Measurements from ENCODE around the gene CES1. TPM values are rescaled to one million over a fixed set of nuclear protein-coding genes. Genes with fewer than 3 reads are reported as not detected.
"Not testable (repeated sequence)": the region's sequence is repeated elsewhere in the genome, so short reads cannot be mapped to it uniquely, and the experiment has no call there.

Gene CES1
- total RNA-seq (ENCODE audit: insufficient read depth, low replicate concordance), result 23.4 TPM

DNA sequence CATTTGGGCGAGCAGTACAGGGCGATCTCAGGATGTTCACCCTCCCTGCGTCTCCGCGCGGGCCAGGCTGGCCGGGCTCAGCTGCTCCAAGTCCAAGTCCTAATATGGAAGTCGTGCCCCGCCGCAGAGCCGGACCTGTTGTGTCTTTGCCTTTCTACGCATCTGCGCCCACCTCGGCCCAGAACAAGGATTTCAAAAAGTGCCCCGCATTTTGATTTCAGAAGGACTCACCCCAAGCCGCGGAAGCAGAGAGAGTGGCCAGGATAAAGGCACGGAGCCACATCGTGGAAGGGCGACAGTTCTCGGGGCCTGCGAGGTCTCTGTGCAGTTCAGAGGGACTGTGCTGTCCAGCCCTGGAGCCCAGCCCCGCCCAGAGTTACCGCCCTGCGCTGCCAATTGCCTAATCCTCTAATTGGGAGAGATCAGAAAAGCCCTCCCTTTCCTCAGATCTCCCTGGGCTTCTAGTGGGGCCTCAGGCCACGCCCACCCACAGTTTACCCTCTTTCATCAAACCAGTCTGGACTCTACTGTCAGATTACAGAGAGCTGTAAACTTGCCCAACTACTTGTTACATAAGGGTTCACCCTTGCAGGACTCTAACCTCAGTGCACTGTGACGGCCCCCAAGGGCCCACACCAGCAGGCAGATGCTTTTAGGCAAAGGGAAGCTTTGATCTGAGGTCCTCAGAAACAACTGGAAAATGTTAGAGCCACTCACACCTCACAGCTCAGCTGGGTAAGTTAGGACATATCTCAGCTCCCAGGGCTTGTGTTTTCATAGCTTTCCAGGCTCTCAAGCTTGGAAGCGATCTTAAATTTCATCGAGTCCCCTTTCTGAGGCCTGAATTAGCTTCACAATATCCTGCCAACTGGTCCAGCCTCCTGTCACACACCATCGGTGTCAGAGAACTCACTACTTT is at the start of gene CES1:
CES1 (minus strand) TSS at position 324 of the 919 bp plus-strand sequence; CDS start at position 283, 41 bp downstream.
- peak; percentile 26 for DNase-seq (ENCODE audit: low spot score)

DNA sequence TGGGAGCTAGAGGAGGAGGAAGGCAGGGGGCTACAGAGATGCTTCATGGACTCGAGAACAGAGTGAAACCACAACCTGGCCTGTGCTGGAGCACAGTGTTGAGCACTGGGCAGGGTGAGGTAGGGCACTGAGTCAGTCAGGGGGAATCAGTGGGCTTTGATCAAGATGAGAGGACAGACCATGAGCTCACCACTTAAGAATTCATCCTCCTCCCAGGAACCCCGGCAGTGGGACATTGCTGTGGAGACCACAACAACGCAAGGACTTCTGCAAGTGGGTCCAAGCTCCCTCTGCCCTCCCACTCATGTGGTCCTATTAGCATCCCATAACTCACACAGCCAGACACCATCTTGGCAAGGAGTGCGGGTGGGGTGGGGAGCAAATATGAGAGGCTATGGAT is 44.0 kb upstream of the CES1 start:
- no peak for DNase-seq (ENCODE audit: low spot score)

- DNase-seq (ENCODE audit: low spot score), result no peak
These were observed 42.4 kb upstream of the CES1 start, which contains the start of gene CES5A for GRCh38 chr16:55875273-55875672. TSS of gene CES5A (minus strand) at chr16:55875373. CDS start at chr16:55875221, 152 bp downstream.

- DNase-seq (ENCODE audit: low spot score), result no peak
These were observed 40.2 kb upstream of the CES1 start for GRCh38 chr16:55873122-55873521.

GRCh38 chr16:55872130-55872529 is 39.2 kb upstream of the CES1 start:
- no peak for DNase-seq (ENCODE audit: low spot score)

DNA sequence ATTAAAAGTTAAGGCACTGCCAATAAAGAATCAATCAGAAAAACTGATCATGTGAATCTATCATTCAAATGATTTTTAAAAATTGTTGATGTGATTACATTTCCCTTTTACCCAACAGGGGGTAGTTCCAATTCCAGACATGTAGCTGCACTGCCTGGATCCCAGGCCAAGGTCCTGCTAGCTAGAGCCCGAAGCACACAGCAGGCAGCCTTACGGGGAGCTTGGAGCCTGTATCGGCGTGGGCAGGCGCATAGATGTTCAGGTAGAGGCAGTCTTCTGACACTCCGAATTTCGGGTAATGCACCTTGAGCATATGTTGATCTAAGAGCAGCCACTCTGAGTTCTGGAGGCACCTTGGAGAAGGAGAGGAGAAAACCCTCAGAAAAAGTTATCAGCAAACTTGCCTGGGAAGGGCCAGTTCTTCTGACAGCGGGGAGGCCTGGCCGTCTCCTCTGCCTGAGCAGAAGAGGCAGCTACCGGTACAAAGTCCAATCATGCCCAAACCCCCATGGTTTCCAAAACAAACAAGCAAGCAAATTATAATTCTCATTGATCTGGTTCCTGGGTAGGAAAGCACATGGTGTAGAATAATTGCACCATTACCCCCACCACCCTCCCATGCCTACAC is 38.6 kb upstream of the CES1 start:
- DNase-seq (ENCODE audit: low spot score), result no peak

GRCh38 chr16:55868980-55869379 is 36.1 kb upstream of the CES1 start:
- no peak for DNase-seq (ENCODE audit: low spot score)

DNA sequence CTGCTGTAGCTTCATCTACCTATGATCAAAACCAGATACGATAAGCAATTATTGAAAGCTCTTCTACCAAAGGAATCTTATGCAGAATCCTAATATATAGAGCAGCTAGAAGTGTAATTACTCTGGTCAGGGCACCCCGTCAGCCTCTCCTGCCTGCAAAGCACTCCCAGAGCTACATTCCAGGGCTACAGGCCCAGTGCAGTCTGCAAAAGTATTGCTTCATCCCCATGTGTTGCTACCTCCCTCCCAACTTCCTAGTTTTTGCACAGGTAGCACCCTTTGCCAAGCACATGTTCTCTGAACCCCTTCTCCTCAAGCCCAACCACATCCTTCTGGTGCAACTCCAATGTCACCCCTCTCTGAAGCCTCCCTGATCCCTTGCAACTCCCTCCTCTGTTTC is 35.2 kb upstream of the CES1 start:
- no peak for DNase-seq (ENCODE audit: low spot score)

GRCh38 chr16:55861288-55861687 is 28.4 kb upstream of the CES1 start:
- no peak for DNase-seq (ENCODE audit: low spot score)

DNA sequence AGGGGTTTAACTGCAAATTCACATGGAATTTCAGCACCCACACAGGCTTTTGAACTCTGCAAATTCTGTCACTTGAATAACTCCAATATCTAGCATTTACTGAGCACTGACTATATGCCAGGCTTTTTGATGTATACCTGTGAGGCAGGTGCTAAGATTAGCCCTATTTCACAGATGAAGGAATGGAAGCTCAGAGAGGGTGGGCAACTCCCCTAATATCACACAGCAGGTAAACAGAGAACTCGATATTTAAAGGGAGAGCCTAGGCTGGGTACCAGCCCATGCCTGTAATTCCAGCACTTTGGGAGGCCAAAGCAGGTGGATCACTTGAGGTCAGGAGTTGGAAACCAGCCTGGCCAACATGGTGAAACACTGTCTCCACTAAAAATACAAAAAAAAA is 24.8 kb upstream of the CES1 start:
- DNase-seq (ENCODE audit: low spot score), result not testable (repeated sequence)

- no peak for DNase-seq (ENCODE audit: low spot score)
These were observed 24.1 kb upstream of the CES1 start for GRCh38 chr16:55856950-55857349.

GRCh38 chr16:55853114-55853513 is 20.2 kb upstream of the CES1 start:
- DNase-seq (ENCODE audit: low spot score), result no peak

DNA sequence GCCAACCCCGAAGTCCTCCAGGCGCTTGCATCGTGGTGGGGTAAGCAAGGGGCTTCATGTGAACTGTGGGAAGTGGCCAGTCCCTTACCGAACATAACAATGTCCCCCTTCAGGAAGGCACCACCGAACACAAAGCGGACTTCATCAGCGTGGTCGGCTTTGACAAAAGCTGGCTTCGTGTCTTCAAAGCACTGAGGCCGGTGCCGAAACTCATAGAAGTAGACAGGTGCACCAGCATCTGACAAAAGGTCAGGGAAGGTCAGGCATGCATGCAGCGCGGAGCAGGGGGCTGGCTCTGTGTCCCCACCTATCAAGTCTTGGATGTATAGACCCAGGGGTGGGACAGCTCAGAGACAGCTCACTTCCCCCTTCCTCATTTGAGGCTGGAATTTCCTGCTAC is 16.6 kb upstream of the CES1 start:
- DNase-seq (ENCODE audit: low spot score), result no peak

DNA sequence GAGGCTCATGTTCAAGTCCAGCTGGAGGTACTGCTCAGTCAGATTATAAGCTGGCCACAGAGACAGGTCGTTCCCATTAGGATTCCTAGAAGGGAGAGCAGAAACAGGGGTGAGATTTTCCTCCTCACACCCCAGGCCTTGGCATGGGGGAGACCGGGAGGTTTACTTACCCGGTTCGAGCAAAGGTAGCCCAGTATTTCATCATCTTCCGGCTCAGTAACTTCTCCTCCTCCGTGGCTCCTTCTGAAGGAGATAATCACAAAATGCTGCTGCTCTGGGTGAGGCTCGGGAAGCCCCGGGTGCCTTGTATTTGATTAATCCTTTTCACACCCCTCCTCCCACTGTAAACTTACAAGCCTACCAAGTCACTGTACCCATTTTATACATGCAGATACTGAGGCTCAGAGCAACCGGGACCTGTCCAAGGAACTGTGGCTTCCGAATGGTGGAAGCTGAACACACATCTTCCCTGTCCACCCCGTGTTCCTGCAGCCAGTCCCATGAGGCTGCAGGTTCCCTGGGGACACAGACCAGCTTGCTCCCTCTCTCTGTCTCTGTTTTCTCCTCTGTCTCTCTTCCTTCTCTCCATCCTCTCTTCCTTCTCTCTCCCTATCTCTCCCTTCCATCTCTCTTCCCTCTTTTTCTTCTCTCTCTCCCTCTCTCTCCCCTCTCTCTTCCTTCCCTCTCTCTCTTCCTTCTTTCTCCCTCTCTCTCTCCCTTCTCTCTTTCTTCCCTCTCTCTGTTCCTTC is 13.9 kb upstream of the CES1 start:
- DNase-seq (ENCODE audit: low spot score), result no peak

DNA sequence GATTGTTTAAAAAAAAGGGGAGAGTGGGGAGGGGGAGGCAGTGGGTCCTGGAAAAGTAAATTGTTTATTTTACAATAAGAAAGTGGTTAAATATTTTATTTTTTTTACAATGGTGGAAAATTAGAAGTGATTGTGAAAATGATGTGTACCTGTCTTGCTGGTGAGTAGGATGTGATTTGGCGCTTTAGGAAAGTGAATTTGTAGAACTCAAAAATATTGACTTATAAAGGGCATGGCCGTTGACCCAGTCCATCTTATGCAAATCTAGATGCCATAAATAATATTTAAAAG is 10.2 kb upstream of the CES1 start:
- DNase-seq (ENCODE audit: low spot score), result no peak

DNA sequence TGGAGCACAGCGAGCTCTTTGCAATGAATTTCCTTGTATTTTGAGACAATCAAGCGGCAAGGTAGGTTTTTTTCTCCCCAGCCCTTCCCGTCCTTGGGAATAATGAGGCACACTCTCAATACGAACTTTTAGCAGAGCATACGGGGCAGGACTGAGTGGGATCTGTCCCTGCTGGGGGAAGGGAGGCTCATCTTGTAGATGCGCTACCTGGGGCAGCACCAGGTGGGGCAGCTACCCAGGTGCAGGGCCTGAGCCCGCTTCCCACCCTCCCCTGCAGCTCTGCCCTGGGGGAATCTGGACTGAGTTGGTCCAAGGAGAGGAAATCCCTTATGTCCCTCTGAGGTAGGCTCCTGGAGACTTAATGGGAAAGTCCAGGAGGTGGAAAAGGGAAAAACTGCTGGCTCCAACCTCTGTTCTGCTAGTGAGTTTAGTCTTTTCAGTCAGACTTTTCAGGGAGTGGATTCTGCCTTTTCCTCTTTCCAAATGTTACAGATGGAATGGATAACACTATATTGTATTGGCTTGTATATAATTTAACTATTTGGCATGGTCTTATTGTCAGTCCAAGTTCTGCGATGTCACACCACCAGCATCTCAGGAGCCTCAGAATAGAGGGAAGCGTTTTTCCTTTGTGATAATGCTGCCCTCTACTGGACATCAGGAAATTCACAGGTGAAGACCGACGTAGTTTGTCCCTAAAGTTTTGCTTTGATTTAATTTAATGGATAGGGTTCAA is 9.6 kb upstream of the CES1 start:
- peak; percentile 34 for DNase-seq (ENCODE audit: low spot score)

DNA sequence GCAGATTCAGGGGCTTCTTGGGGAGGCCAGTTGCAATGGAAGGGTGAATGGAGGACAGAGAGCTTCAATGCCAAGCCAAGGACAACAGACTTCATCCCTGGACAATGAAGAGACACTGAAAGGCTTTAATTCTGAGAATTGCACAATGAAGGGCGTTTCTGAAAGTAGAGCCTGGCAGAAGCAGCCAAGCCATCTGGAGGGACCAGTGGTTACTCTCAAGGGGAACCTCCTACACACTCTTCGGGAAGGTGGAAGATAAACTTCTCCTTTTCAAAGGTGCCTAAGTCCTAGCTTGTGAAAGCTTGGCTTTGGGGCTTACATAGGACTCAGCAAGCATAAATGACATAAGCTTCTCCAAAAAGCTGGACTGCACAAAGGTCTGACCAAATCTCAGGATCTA is 6.2 kb upstream of the CES1 start:
- DNase-seq (ENCODE audit: low spot score), result no peak

DNA sequence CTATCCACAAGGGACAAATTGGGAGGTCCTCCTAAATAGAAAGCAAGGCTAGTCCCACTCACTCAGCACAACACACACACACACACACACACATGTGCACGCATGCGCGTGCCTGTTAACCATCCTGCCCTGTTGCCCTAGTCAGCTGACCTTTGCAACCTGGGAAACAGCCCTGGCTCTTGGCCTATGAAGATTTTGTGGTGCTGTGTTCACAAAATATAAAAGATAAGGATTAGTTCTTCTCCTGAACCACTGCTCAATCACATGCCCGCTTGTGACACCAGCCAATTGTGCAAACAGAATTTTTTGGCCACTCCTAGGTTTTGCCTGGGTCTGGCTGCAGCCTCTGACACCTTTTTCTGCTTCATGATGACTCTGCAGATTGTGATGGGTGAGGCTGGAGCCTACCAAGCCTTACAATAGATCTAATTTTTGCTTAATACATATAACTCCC is 3.3 kb upstream of the CES1 start:
- DNase-seq (ENCODE audit: low spot score), result no peak

DNA sequence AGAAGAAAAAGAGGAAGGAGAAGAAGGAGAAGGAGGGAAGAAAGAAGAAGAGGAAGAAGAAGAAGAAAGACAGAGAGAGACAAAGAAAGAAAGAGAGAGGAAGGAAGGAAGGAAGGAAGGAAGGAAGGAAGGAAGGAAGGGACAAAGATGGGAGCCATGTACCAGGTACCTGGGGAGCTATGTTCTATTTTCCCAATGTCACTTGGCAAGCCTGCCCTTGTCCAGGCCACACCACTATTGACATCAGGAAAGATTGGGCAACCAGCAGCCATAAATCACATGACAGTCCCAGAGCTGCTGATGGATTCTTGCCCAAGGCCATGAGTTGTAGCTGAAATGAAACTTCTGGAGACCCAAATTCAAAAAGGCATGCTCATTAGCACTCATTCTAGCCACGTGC is 2.7 kb upstream of the CES1 start:
- no peak for DNase-seq (ENCODE audit: low spot score)

DNA sequence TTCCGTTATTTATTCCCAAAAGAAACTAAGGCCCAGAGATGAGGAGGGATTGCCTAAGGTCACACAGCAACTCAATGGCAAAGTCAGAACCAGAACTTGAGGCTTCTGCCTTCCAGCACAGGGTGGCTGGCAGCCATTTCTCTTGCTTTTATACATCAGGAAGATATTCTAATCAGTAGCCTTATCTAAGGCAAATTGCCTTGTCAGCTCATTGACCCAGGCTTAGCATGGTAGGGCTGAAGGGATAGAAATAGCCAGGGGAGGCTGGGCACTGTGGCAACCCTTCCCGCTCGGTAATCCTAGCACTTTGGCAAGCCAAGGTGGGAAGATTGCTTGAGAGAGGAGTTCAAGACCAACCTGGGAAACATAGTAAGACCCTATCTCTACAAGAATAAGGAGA is 2.3 kb upstream of the CES1 start:
- not testable (repeated sequence) for DNase-seq (ENCODE audit: low spot score)

- DNase-seq (ENCODE audit: low spot score), result no peak
These were observed 1.2 kb upstream of the CES1 start for GRCh38 chr16:55834049-55834448.

DNA sequence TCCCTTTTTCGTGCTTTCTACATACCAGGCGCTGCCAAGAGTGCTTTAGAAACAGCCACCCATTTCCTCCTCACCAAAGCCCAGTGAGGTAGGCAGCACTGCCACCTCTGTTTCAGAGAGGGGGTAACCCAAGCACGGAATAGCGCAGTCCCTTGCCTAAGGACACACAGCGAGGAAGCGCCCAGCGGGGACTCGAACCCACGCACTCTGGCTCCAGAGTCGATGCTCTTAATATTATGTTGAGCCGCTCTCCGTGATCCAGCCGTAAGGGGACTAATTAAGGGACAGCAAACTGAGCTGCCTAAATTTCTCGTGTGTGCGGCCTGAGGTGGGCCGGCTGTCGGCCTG is 497 bp downstream of the CES1 start:
- DNase-seq (ENCODE audit: low spot score), result no peak
